ENCODE measurements around the gene C20orf204.

Gene C20orf204

DNA sequence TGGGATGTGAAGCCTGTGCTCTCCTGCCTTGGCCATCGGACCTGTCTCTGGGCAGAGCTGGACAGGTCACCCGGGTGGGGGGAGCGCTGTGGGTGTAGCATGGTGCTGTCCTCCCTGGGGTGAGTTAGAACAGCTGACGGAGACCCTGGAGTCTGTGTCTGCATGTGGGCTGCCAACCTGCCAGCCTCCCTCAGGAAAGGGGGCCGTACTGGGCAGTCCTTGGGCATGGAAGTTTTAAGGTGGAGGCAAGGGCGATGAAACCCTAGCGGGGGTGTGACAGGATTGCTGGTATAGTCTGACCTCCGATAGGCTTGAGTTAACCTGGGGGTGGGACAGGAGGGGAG, 11.0 kb downstream of the C20orf204 start:
- TF ChIP-seq, protein P1, sequence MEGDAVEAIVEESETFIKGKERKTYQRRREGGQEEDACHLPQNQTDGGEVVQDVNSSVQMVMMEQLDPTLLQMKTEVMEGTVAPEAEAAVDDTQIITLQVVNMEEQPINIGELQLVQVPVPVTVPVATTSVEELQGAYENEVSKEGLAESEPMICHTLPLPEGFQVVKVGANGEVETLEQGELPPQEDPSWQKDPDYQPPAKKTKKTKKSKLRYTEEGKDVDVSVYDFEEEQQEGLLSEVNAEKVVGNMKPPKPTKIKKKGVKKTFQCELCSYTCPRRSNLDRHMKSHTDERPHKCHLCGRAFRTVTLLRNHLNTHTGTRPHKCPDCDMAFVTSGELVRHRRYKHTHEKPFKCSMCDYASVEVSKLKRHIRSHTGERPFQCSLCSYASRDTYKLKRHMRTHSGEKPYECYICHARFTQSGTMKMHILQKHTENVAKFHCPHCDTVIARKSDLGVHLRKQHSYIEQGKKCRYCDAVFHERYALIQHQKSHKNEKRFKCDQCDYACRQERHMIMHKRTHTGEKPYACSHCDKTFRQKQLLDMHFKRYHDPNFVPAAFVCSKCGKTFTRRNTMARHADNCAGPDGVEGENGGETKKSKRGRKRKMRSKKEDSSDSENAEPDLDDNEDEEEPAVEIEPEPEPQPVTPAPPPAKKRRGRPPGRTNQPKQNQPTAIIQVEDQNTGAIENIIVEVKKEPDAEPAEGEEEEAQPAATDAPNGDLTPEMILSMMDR (IDR thresholded peaks at IDR 0.05; ENCODE audit: low read depth, low read length): no peak
- no peak overlapping the region for H3K4me3 ChIP-seq (ENCODE audit: low read depth, low read length)
- in situ Hi-C loops (cut with HindIII; ENCODE audit: low sequenced_read_pairs): no loop called here
- DNase-seq (ENCODE audit: low read depth, low spot score): no peak

DNA sequence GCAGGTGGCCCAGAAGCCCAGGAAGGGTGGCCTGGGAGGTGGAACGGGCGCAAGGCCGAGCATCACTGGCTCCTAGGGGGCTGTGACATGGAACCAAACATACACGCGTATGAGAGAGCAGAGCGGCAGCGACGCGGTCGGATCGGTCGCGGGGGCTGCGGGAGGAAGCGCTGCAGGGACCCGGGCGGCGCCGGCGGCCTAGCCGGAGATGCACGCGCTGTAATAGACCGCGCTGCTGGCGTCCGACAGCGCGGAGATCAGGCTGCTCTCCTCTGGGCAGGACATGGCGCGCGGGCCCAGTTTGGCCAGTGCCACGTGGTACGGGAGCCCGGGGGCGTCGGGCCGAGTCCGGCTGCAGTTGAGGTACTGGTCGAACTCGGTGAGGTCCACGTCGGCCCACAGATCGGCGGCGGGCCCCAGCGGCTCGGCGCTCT, 12.0 kb downstream of the C20orf204 start:
- no peak overlapping the region for H3K4me3 ChIP-seq (ENCODE audit: low read depth, low read length)
- no peak for DNase-seq (ENCODE audit: low read depth, low spot score)
- TF ChIP-seq, protein P1 (IDR thresholded peaks at IDR 0.05; ENCODE audit: low read depth, low read length): no peak
- in situ Hi-C loops (cut with HindIII; ENCODE audit: low sequenced_read_pairs): no loop called here

DNA sequence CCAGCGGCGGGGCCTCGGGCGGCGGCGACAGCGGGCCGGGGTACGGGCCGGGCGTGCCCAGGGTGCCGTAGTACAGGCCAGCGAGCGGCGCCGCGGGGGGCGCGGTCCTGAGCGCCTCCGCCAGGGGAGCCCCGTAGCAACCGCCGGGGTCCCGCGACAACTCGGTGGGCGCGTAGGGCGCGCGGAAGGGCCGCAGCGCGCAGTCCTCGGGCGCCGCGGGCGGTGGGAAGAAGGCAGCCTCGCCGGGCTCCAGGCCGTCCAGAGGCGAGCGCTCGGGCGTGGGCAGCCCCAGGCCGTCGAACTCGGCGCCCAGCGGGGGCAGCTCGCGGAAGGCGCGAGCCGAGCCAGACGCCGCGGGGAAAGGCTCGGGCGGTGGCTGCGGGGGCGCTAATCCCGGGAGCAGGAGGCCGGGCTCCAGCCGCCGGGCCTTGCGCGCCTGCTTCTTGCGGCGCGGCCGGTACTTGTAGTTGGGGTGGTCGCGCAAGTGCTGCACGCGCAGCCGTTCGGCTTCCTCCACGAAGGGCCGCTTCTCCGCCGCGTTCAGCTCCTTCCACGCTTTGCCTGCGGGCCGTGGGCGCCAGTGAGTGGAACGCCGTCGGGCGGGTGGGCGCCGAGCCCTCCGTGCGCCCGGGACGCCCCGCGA, 12.5 kb downstream of the C20orf204 start:
- no peak overlapping the region for H3K4me3 ChIP-seq (ENCODE audit: low read depth, low read length)
- TF ChIP-seq, protein P1 (IDR thresholded peaks at IDR 0.05; ENCODE audit: low read depth, low read length): no peak
- no peak for DNase-seq (ENCODE audit: low read depth, low spot score)
- in situ Hi-C loops (cut with HindIII; ENCODE audit: low sequenced_read_pairs): no loop called here

- in situ Hi-C loops (cut with HindIII; ENCODE audit: low sequenced_read_pairs): no loop called here
- H3K4me3 ChIP-seq (ENCODE audit: low read depth, low read length): no peak within 1 kb of the TSS
- DNase-seq (ENCODE audit: low read depth, low spot score): no peak
- TF ChIP-seq, protein P1 (IDR thresholded peaks at IDR 0.05; ENCODE audit: low read depth, low read length): no peak
Observed at GRCh38 chr20:64049060-64049877, 13.3 kb downstream of the C20orf204 start, which contains the start of gene SOX18. TSS of gene SOX18 (minus strand) at chr20:64049639. CDS start at chr20:64049516, 123 bp downstream.

DNA sequence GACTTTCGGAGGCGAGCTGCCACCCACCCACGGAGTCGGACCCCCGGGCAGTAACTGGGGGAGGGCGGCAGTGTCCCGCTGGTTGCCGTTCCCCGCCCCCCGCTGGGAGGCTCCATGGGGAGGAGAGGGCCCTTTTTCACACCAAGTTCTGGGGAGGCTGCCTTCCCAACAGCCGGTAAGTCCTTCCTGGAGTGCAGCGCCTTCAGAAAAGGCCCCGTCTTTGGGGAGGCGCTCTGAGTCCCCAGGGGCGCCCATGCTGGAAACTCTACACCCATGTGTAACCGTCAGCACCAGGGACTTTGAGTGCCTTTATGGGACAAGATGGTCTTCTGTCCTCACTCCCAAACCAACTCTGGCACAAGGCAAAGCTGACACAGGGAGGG, 13.9 kb downstream of the C20orf204 start:
- in situ Hi-C loops (cut with HindIII; ENCODE audit: low sequenced_read_pairs): no loop called here
- no peak overlapping the region for H3K4me3 ChIP-seq (ENCODE audit: low read depth, low read length)
- TF ChIP-seq, protein P1 (IDR thresholded peaks at IDR 0.05; ENCODE audit: low read depth, low read length): no peak
- no peak for DNase-seq (ENCODE audit: low read depth, low spot score)

- in situ Hi-C loops (cut with HindIII; ENCODE audit: low sequenced_read_pairs): no loop called here
- no peak overlapping the region for H3K4me3 ChIP-seq (ENCODE audit: low read depth, low read length)
Observed at GRCh38 chr20:64050261-64051032, 14.5 kb downstream of the C20orf204 start.

More at GRCh38 chr20:64050261-64051032, 14.5 kb downstream of the C20orf204 start:
- TF ChIP-seq, protein P1 (IDR thresholded peaks at IDR 0.05; ENCODE audit: low read depth, low read length): no peak
- no peak for DNase-seq (ENCODE audit: low read depth, low spot score)
